Right atrium auricular region (tissue), 2 donors: ENCODE data around the gene IFIH1. TPM values are rescaled to one million over a fixed set of nuclear protein-coding genes. Genes with fewer than 3 reads are reported as not detected.

Experiments used
- DNase-seq: peaks from one replicate; pipeline ENCODE4 v3.0.0-alpha.2; 2019; ENCODE audit warnings: low spot score
- H3K27ac ChIP-seq, 2 donors: fragments of 200-600 bp; sonication (generic); 1 replicate in 1 of 2; 2 replicates in 1 of 2; pipeline ENCODE4 v1.5.1; 2016 to 2019
- H3K27me3 ChIP-seq, 2 donors: fragments of 200-600 bp; sonication (generic); one replicate each; pipeline versions ENCODE4 v1.5.1 to v1.6.0; 2017 to 2019
- H3K36me3 ChIP-seq: fragments of 200-600 bp; sonication (generic); one replicate; pipeline ENCODE4 v1.5.1; 2016
- H3K4me1 ChIP-seq, 2 donors: fragments of 200-600 bp; sonication (generic); one replicate each; pipeline versions ENCODE4 v1.5.1 to v1.6.0; 2017 to 2019
- H3K4me3 ChIP-seq, 2 donors: fragments of 200-600 bp; sonication (generic); 1 replicate in 1 of 2; 2 replicates in 1 of 2; pipeline ENCODE4 v1.5.1; 2017 to 2019; ENCODE audit warnings: mild to moderate bottlenecking in 1 of 2, moderate library complexity in 1 of 2
- H3K9me3 ChIP-seq, 2 donors: fragments of 200-600 bp; sonication (generic); one replicate each; pipeline ENCODE4 v1.5.1; 2019
- total RNA-seq, 2 donors: library from RNA; depleted of rRNA; stranded (reverse); fragments of >200 nt; gene quantifications; one replicate each; pipeline ENCODE4 v1.1.0, GENCODE V29; 2016
- TF ChIP-seq, protein P1 (sequence below), 2 donors: fragments of 200-600 bp; sonication (generic); IDR thresholded peaks; one replicate each; pipeline ENCODE4 v1.5.1; 2019; ENCODE audit warnings: antibody characterized with exemption in 2 of 2

IFIH1 gene
- total RNA-seq, 2 donors from 2014 or later: 4.1 to 6.6 TPM

DNA sequence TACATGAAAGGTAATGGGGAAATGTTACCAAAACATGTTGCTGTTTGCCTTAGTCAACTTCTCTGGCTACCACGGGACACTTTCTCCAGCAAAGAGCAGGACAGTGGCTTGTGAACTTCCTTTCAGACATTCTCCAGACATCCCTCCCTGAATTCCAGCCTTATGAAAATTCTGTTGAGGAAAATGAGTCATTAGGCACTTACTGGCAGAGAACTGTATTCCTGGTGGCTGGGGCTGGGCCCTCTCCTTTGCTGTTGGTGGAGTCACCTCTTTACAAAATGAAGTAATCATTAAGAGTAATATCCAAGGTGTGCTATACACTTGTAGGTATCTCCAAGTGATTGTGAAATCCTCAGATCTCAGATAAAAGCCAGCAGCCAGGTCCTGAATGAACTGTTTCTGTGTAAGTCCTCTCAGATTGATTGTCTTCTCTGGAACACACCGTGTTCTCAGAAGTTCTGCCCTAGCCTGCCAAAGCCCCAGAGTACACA is 73.9 kb downstream of the IFIH1 start:
- DNase-seq: peak; percentile 62

DNA sequence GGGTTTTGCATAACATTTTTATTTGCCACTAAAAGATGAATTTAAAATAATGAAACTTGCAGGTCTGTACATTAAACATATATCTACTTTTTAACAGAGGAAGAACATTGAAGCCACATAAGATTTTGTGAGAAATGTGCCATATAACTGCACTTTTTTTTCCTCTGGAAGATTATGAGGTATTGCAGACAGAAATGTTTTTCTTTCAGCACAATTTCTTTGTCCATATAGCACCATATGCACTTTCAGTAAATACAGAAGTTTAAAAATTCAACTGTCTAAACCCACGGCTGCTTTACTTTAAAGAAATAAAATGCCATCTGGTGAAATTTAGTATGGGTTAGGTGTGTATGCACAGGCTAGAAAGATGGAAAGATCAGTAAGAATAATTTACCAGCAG is 74.8 kb downstream of the IFIH1 start:
- no peaks in the 10 kb centered on the region for H3K27me3 ChIP-seq
- peak overlapping the region in 1 of 2 donors; percentile 32 for H3K27ac ChIP-seq
- H3K4me1 ChIP-seq: peaks cover 0 to 5% of the 10 kb centered on the region in 2 donors
- no peaks in the 10 kb centered on the region for H3K36me3 ChIP-seq
- DNase-seq: no peak
- TF ChIP-seq, protein P1, sequence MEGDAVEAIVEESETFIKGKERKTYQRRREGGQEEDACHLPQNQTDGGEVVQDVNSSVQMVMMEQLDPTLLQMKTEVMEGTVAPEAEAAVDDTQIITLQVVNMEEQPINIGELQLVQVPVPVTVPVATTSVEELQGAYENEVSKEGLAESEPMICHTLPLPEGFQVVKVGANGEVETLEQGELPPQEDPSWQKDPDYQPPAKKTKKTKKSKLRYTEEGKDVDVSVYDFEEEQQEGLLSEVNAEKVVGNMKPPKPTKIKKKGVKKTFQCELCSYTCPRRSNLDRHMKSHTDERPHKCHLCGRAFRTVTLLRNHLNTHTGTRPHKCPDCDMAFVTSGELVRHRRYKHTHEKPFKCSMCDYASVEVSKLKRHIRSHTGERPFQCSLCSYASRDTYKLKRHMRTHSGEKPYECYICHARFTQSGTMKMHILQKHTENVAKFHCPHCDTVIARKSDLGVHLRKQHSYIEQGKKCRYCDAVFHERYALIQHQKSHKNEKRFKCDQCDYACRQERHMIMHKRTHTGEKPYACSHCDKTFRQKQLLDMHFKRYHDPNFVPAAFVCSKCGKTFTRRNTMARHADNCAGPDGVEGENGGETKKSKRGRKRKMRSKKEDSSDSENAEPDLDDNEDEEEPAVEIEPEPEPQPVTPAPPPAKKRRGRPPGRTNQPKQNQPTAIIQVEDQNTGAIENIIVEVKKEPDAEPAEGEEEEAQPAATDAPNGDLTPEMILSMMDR (IDR thresholded peaks at IDR 0.05): no peak
- H3K4me3 ChIP-seq: peak overlapping the region in 1 of 2 donors; percentile 23
- no peaks in the 10 kb centered on the region for H3K9me3 ChIP-seq

More for the DNA sequence above, 73.9 kb downstream of the IFIH1 start:
- Histone ChIP-seq H3K4me1 (peaks cover 0 to 5% of the 10 kb centered on the region in 2 donors), H3K4me3 (no peak overlapping the region), H3K9me3 (no peaks in the 10 kb centered on the region), H3K27ac (peak overlapping the region; percentile 32 to 54), H3K36me3 (no peaks in the 10 kb centered on the region), H3K27me3 (no peaks in the 10 kb centered on the region)
- TF ChIP-seq, protein P1 (IDR thresholded peaks at IDR 0.05): no peak

DNA sequence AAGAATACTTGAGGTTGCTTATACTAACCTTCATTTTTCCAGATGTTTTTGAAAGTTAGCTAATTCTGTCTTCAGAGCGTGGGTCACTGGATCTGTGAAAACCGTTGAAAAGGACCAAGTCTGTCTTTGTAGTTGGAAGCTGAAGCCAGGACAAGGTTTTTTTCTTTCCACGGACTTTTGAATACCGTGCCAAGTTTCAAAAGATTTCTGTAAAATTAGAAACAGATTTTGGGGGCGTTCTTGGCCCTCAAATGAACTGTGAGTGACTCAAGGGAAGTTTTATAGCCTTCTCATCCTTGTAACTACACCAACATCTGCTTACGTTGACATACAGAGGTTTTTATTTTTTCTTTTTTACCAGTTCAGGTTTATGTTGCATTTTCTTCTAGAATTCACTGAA is 75.2 kb downstream of the IFIH1 start, which contains the start of gene FAP:
FAP (minus strand) TSS at position 152 of the 400 bp plus-strand sequence; CDS start at position 34, 118 bp downstream.
- DNase-seq: no peak
- H3K27me3 ChIP-seq: no peaks in the 10 kb centered on the region
- H3K27ac ChIP-seq: peak within 1 kb of the TSS; percentile 32 to 54
- TF ChIP-seq, protein P1 (IDR thresholded peaks at IDR 0.05): no peak
- no peaks in the 10 kb centered on the region for H3K9me3 ChIP-seq
- H3K4me1 ChIP-seq: peaks cover 0 to 5% of the 10 kb centered on the region in 2 donors
- peak within 1 kb of the TSS in 1 of 2 donors; percentile 23 for H3K4me3 ChIP-seq
- H3K36me3 ChIP-seq: no peaks in the 10 kb centered on the region

DNA sequence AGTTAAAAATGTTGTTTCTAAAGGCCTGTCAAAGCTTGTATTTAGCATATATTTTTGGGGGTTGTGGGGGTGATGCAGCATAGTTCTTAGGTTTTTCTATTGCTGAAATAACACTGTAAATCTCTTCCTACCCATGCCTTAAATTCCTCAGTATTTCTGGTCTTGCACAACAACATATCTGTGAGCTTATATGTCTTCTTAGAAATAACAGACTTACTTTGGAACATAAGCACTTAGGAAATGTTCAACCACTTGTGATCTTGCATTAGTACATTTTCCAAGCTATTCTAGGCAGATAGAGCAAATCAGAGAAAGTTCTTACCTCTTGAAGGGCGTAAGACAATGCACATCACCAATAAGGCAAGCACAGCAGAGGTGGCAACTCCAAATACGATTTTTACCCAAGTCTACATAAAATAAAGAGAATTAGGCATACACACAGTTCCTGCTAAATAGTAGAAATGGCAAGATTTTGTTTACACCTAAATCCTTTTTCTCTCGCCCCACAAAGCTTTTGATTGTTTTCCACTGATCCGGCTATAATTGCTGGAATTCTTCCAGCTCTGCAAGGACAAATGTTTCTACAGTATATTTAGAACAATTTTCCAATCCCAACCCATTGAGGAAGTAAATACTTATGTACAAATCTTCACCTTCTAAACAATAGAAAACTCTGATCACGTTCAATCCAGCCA is 75.8 kb downstream of the IFIH1 start:
- H3K36me3 ChIP-seq: no peaks in the 10 kb centered on the region
- H3K27ac ChIP-seq: peak overlapping the region in 1 of 2 donors; percentile 9
- no peaks in the 10 kb centered on the region for H3K9me3 ChIP-seq
- H3K4me3 ChIP-seq: peak overlapping the region in 1 of 2 donors; percentile 23
- H3K4me1 ChIP-seq: peaks cover 0 to 5% of the 10 kb centered on the region in 2 donors
- TF ChIP-seq, protein P1 (IDR thresholded peaks at IDR 0.05): no peak
- no peaks in the 10 kb centered on the region for H3K27me3 ChIP-seq
- no peak for DNase-seq

DNA sequence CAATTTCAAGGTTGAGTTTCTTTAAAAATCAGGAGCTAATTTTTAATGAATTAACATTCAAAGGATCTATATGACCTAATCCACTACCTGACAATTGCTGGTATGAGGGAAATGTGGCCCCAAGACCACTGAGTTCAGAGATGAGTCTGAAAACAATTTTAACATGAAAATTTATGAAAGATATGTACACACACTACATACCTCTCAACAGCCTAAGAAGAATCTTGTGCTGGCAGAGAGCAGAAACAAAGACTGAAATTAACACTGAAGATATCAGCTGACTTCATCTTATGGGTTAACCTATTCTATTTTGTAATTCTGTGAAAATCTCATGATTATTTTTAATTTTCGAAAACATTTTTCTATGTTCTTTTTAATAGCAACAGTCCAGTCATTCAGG is 76.9 kb downstream of the IFIH1 start:
- Histone ChIP-seq H3K27me3 (no peaks in the 10 kb centered on the region), H3K27ac (no peak overlapping the region), H3K9me3 (no peaks in the 10 kb centered on the region), H3K4me3 (no peak overlapping the region), H3K4me1 (peaks cover 0 to 5% of the 10 kb centered on the region in 2 donors), H3K36me3 (no peaks in the 10 kb centered on the region)
- DNase-seq: no peak
- TF ChIP-seq, protein P1 (IDR thresholded peaks at IDR 0.05): no peak
